HAP-1 (cell line): Measurements from ENCODE around the gene PRKCE.

Experiments
- DNase-seq, 2 experiments: peaks; one replicate each; pipeline ENCODE4 v3.0.0-alpha.2; 2016 to 2020; ENCODE audit warnings: low spot score in 2 of 2
- H3K27me3 ChIP-seq: fragments of 250-450 bp; sonication (Bioruptor Pico); 2 replicates; pipeline ENCODE4 v1.5.1; 2020; ENCODE audit warnings: low read depth, mild to moderate bottlenecking, moderate library complexity
- H3K36me3 ChIP-seq: fragments of 250-450 bp; sonication (Bioruptor Pico); replicated peaks from 2 replicates; pipeline ENCODE4 v1.5.1; 2020; ENCODE audit warnings: mild to moderate bottlenecking
- H3K4me1 ChIP-seq: fragments of 250-450 bp; sonication (Bioruptor Pico); 2 replicates; pipeline ENCODE4 v1.5.1; 2020; ENCODE audit warnings: mild to moderate bottlenecking
- H3K4me3 ChIP-seq: fragments of 250-450 bp; sonication (Bioruptor Pico); 2 replicates; pipeline ENCODE4 v1.5.1; 2020; ENCODE audit warnings: mild to moderate bottlenecking, moderate library complexity
- H3K9me3 ChIP-seq: fragments of 250-450 bp; sonication (Bioruptor Pico); 2 replicates; pipeline ENCODE4 v1.5.1; 2020; ENCODE audit warnings: mild to moderate bottlenecking, moderate library complexity
- in situ Hi-C: fragments of 300-500 bp; cut with MboI; formaldehyde crosslinking; loops from 3 replicates; pipeline ENCODE4 v1.14.3; 2020; ENCODE audit warnings: low sequenced_read_pairs, inconsistent platforms, mixed read lengths

The PRKCE gene

DNA sequence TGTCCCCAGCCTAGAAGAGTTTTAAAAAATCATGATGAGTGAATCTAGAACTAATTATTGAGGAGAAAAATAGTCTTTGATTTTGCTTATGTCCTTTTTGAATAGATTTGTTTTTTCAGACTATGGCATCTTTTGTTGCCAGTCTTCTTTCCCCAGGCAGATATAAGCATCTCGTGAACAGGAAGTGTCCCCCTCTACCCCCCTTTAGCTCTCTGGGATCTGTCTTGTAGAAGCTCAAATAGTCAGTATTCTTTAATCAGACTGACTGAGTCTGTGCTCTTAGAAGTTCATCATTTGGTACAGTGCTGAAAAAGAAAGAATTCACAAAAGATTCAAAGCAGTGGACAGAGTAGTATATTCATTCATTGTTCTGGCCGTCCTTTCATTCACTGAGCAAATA, 10.4 kb downstream of the PRKCE start:
- Histone ChIP-seq H3K4me1 (no peaks in the 10 kb centered on the region; the same call in 1 of the 2 replicates), H3K27me3 (no peaks in the 10 kb centered on the region), H3K36me3 (no peaks in the 10 kb centered on the region), H3K9me3 (no peaks in the 10 kb centered on the region), H3K4me3 (no peak overlapping the region)
- DNase-seq = no peak
- in situ Hi-C loops = no loop called here

DNA sequence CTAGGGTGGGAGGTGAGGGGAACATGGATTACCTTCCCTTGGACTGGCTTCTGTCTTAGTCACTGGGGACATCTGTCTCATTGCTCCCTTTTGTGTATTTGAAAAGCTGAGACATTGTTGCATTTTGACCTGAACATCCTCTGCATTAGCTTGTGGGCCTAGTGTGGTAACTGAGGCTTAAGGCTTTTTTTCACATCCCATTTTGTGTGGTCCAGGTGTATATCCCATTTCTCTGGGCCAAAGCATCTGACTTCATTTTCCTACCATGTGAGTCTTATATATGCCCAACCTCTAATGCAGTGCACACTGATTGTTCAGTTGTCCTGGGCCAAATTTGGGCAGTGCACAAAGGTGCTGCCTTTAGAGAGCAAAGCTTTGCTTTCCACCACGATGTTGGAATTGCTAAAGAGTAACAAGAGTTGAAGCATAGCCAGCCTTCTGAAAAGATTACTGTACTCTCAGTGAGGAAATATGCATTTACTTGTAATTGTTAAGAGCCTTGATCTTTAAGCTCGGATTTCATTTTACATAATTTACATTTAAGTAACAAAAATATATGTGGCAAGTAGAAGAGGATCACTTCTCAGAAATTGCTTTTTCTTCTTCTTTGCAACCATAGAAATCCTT, 13.3 kb downstream of the PRKCE start:
- no peak for DNase-seq
- in situ Hi-C loops = no loop called here
- Histone ChIP-seq H3K36me3 (no peaks in the 10 kb centered on the region), H3K4me3 (no peak overlapping the region), H3K27me3 (no peaks in the 10 kb centered on the region), H3K9me3 (no peaks in the 10 kb centered on the region), H3K4me1 (no peaks in the 10 kb centered on the region; the same call in 1 of the 2 replicates)

DNA sequence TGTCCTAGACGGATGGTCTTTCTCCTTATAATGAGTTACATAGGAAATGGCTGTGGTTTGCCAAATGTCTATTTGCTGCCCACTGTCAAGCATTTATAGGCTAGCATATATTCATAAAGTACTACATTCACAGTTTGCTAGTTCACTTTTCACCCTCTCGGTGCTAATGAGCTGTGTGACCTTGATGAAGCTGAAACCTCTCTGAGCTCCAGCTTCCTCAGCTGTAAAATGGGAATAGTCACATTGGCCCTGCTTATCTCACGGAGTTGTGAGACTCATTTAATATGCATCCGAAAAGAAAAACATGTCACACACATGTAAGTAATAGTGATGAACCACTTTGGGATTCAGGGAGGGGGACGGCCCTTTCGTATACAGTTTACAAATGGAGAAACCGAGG, 17.0 kb downstream of the PRKCE start:
- in situ Hi-C loops = no loop called here

DNA sequence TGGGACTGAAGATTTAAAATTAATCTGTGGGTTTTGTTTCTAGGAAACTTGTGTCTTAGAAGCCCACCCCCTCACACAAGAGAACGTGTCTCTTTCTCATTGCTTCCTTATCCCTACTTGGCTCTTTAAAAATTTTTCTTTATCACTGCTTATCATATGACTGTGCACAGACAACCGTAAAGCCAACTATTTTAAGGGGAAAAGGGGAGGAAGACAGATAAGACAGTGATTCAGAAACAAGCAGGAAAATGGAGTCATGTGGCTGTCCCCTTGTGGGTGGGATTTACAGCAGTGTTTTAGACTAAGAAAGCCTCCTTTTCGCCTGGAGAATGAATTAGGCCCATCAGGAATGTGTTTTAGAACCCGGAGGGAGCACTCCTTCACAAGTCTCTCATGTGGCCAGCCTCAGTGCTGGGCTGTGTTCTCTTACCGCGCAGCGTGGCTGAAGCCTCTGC, 17.6 kb downstream of the PRKCE start:
- H3K4me1 ChIP-seq = no peaks in the 10 kb centered on the region; the same call in 1 of the 2 replicates
- H3K36me3 ChIP-seq = no peaks in the 10 kb centered on the region
- in situ Hi-C loops = no loop called here
- DNase-seq = no peak
- no peaks in the 10 kb centered on the region for H3K9me3 ChIP-seq
- no peaks in the 10 kb centered on the region; the same call in 1 of the 2 replicates for H3K27me3 ChIP-seq
- H3K4me3 ChIP-seq = no peak overlapping the region

More for the DNA sequence above, 17.0 kb downstream of the PRKCE start:
- Histone ChIP-seq H3K4me3 (no peak overlapping the region), H3K9me3 (no peaks in the 10 kb centered on the region), H3K4me1 (no peaks in the 10 kb centered on the region; the same call in 1 of the 2 replicates), H3K27me3 (no peaks in the 10 kb centered on the region; the same call in 1 of the 2 replicates), H3K36me3 (no peaks in the 10 kb centered on the region)
- DNase-seq = no peak

- Histone ChIP-seq H3K27me3 (no peaks in the 10 kb centered on the region; the same call in 1 of the 2 replicates), H3K4me1 (peaks cover 3% of the 10 kb centered on the region; the same call in 1 of the 2 replicates), H3K36me3 (no peaks in the 10 kb centered on the region), H3K4me3 (no peak overlapping the region), H3K9me3 (no peaks in the 10 kb centered on the region)
- DNase-seq = no peak
- in situ Hi-C loops = no loop called here
Measured at GRCh38 chr2:45670646-45671045, 19.2 kb downstream of the PRKCE start.

GRCh38 chr2:45672138-45672537, 20.7 kb downstream of the PRKCE start:
- Histone ChIP-seq H3K4me3 (no peak overlapping the region), H3K4me1 (peaks cover 3% of the 10 kb centered on the region; the same call in 1 of the 2 replicates), H3K36me3 (no peaks in the 10 kb centered on the region), H3K27me3 (no peaks in the 10 kb centered on the region; the same call in 1 of the 2 replicates), H3K9me3 (no peaks in the 10 kb centered on the region)
- DNase-seq = no peak
- in situ Hi-C loops = no loop called here

- Histone ChIP-seq H3K27me3 (no peaks in the 10 kb centered on the region; the same call in 1 of the 2 replicates), H3K4me3 (no peak overlapping the region), H3K36me3 (no peaks in the 10 kb centered on the region), H3K4me1 (peaks cover 9% of the 10 kb centered on the region), H3K9me3 (no peaks in the 10 kb centered on the region)
- DNase-seq = peak in 1 of 2 experiments; percentile 4
- in situ Hi-C loops = no loop called here
Measured at GRCh38 chr2:45674035-45674816, 22.8 kb downstream of the PRKCE start.

- H3K4me3 ChIP-seq = no peak overlapping the region
- H3K36me3 ChIP-seq = no peaks in the 10 kb centered on the region
- no peak for DNase-seq
- peaks cover 9% of the 10 kb centered on the region for H3K4me1 ChIP-seq
- H3K27me3 ChIP-seq = no peaks in the 10 kb centered on the region; the same call in 1 of the 2 replicates
- no peaks in the 10 kb centered on the region for H3K9me3 ChIP-seq
- in situ Hi-C loops = no loop called here
Measured at GRCh38 chr2:45675263-45675812, 23.9 kb downstream of the PRKCE start.

- Histone ChIP-seq H3K4me3 (no peak overlapping the region), H3K4me1 (peaks cover 9% of the 10 kb centered on the region), H3K27me3 (no peaks in the 10 kb centered on the region; the same call in 1 of the 2 replicates), H3K36me3 (no peaks in the 10 kb centered on the region), H3K9me3 (no peaks in the 10 kb centered on the region)
- in situ Hi-C loops = no loop called here
- no peak for DNase-seq
Measured at GRCh38 chr2:45676088-45676487, 24.6 kb downstream of the PRKCE start.

DNA sequence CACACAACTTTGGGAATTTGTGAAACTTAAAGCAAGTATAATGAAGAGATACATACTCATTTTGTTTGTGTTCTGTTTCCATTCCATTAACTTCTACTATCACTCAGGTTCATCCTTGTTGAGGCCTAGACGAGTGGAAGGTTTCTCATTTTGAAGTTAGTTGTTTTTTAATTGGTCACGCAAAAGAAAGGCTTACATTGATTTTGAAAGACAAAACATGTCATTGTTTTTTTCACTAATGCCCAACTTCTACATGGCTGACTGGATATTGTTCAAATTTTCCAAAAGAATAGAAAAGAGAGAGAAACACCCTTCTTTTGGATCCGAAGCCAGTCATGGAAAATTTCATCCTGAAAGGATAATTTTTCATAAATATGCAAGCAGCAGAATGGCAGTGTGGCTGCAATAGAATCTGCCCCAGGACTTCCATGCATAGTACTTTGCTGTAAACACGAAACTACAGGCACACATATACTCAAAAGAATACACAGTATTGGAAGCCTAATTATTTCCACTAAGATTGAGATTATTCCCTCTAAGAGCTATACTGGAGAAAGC, 27.4 kb downstream of the PRKCE start:
- in situ Hi-C loops = no loop called here
- peaks cover 9% of the 10 kb centered on the region for H3K4me1 ChIP-seq
- no peak overlapping the region for H3K4me3 ChIP-seq
- peak in 1 of 2 experiments; percentile 7 for DNase-seq
- H3K27me3 ChIP-seq = no peaks in the 10 kb centered on the region
- H3K36me3 ChIP-seq = no peaks in the 10 kb centered on the region
- no peaks in the 10 kb centered on the region for H3K9me3 ChIP-seq

DNA sequence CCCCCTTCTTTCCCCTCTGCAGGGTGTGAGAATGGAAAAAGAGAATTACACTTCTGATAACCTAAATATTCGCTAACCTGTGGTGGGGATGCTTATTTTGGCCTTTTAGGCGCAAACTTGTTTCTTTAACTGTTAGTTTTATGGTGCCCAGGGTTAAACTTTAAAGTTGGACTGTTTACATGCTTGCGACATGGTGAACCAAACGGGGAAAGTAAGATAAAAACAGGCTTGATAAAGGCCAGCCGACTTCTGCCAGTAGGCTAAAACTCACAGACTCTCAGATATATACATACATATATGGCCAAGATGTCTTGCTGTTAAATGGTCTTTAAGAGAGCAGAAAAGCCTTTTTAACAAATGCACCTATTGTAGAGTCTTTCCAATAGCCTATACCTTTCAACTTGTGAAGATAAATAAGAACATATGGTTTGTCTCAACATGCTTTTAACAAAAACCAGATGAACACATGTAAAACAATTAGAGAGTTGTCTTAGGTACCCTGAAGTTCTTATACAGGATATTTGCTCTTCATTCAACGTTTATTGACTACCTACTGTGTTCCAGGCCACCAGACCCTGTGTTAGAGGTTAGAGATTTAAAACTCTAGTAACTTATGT, 29.0 kb downstream of the PRKCE start:
- H3K4me1 ChIP-seq = peaks cover 6% of the 10 kb centered on the region; the same call in 1 of the 2 replicates
- H3K36me3 ChIP-seq = no peaks in the 10 kb centered on the region
- no peaks in the 10 kb centered on the region for H3K27me3 ChIP-seq
- DNase-seq = no peak
- H3K4me3 ChIP-seq = no peak overlapping the region
- in situ Hi-C loops = no loop called here
- no peaks in the 10 kb centered on the region for H3K9me3 ChIP-seq

GRCh38 chr2:45681675-45682074, 30.2 kb downstream of the PRKCE start:
- H3K4me3 ChIP-seq = no peak overlapping the region
- DNase-seq = no peak
- in situ Hi-C loops = no loop called here

GRCh38 chr2:45683292-45683691, 31.8 kb downstream of the PRKCE start:
- Histone ChIP-seq H3K4me1 (peaks cover 8% of the 10 kb centered on the region), H3K27me3 (no peaks in the 10 kb centered on the region), H3K4me3 (no peak overlapping the region), H3K9me3 (no peaks in the 10 kb centered on the region), H3K36me3 (no peaks in the 10 kb centered on the region)
- in situ Hi-C loops = no loop called here
- DNase-seq = no peak

More at GRCh38 chr2:45681675-45682074, 30.2 kb downstream of the PRKCE start:
- Histone ChIP-seq H3K27me3 (no peaks in the 10 kb centered on the region), H3K36me3 (no peaks in the 10 kb centered on the region), H3K4me1 (peaks cover 6% of the 10 kb centered on the region; the same call in 1 of the 2 replicates), H3K9me3 (no peaks in the 10 kb centered on the region)
